Esophagus muscularis mucosa (tissue), 4 donors: Measurements from ENCODE around the gene SVOPL. TPM values are rescaled to one million over a fixed set of nuclear protein-coding genes. Genes with fewer than 3 reads are reported as not detected.
A peak's percentile ranks its signal among the peaks of the same experiment; 100 is the strongest.

Source experiments
- DNase-seq: peaks from one replicate; pipeline ENCODE4 v3.0.0-alpha.2; 2017; ENCODE audit errors: extremely low spot score
- H3K27ac ChIP-seq, 4 donors: fragments of 200-600 bp; sonication (generic); replicated peaks in 1 of 4; 1 replicate in 3 of 4; 2 replicates in 1 of 4; pipeline ENCODE4 v1.5.1; 2016 to 2019; ENCODE audit warnings: mild to moderate bottlenecking in 1 of 4
- H3K27me3 ChIP-seq, 4 donors: fragments of 200-600 bp; sonication (generic); one replicate each; pipeline versions ENCODE4 v1.5.1 to v1.6.0; 2016 to 2019
- H3K36me3 ChIP-seq, 4 donors: fragments of 200-600 bp; sonication (generic); one replicate each; pipeline ENCODE4 v1.5.1; 2016 to 2019
- H3K4me1 ChIP-seq, 4 donors: fragments of 200-600 bp; sonication (generic); one replicate each; pipeline ENCODE4 v1.5.1; 2016 to 2019
- H3K4me3 ChIP-seq, 4 donors: fragments of 200-600 bp; sonication (generic); 1 replicate in 2 of 4; 2 replicates in 2 of 4; pipeline ENCODE4 v1.5.1; 2016 to 2019; ENCODE audit warnings: mild to moderate bottlenecking in 4 of 4, moderate library complexity in 1 of 4
- H3K9me3 ChIP-seq, 4 donors: fragments of 200-600 bp; sonication (generic); 1 replicate in 3 of 4; 2 replicates in 1 of 4; pipeline ENCODE4 v1.5.1; 2016 to 2019
- CTCF ChIP-seq, 3 experiments: fragments of 200-600 bp in 2 of 3; fragments of 450-650 bp in 1 of 3; sonication (generic) in 2 of 3; IDR thresholded peaks; one replicate each; pipeline ENCODE4 v1.5.1; 2017 to 2019; ENCODE audit warnings: antibody characterized with exemption in 3 of 3, mild to moderate bottlenecking in 2 of 3, moderate library complexity in 1 of 3
- EP300 ChIP-seq: sonication (generic); formaldehyde crosslinking; IDR thresholded peaks from one replicate; pipeline ENCODE4 v1.6.1; 2017; ENCODE audit warnings: antibody characterized with exemption
- POLR2A ChIP-seq: fragments of 450-650 bp; IDR thresholded peaks from one replicate; pipeline ENCODE4 v1.6.1; 2017; ENCODE audit warnings: antibody characterized with exemption, moderate library complexity, mild to moderate bottlenecking, low read depth
- POLR2AphosphoS5 ChIP-seq, 2 donors: sonication (generic); formaldehyde crosslinking; IDR thresholded peaks; one replicate each; pipeline ENCODE4 v1.6.1; 2017; ENCODE audit warnings: antibody characterized with exemption in 2 of 2
- WGBS: methylation state at CpG from one replicate; pipeline ENCODE4 v1.1.5; 2018; 5-methylcytosine and 5-hydroxymethylcytosine counted together
- intact Hi-C: fragments of 100-400 bp; cut with DNase I; formaldehyde crosslinking; loops from one replicate; pipeline ENCODE4 v1.15.1; 2023
- total RNA-seq, 4 donors: library from RNA; depleted of rRNA; stranded (reverse); fragments of >200 nt; gene quantifications; one replicate each; pipeline versions ENCODE4 v1.1.0 to v1.2.1, GENCODE V29; 2016

The SVOPL gene
- total RNA-seq, 4 donors from 2014 or later: not detected

GRCh38 chr7:138565451-138566114, 135.6 kb downstream of the SVOPL start:
- no peak for DNase-seq
- Histone ChIP-seq H3K9me3 (peaks cover 0 to 31% (median 24%) of the 10 kb centered on the region in 4 donors), H3K36me3 (peaks cover 26 to 95% (median 73%) of the 10 kb centered on the region in 4 donors), H3K27ac (no peak overlapping the region), H3K4me3 (no peak overlapping the region), H3K4me1 (no peaks in the 10 kb centered on the region), H3K27me3 (no peaks in the 10 kb centered on the region)
- TF ChIP-seq POLR2A: no peak
- TF ChIP-seq POLR2AphosphoS5 (IDR thresholded peaks at IDR 0.05): no peak
- no peak for TF ChIP-seq EP300
- no peak for TF ChIP-seq CTCF (IDR thresholded peaks at IDR 0.05)
- 96% methylated on average over 5 of the region's 8 CpGs for WGBS
- intact Hi-C loops: no loop called here

GRCh38 chr7:138565071-138565450, 136.1 kb downstream of the SVOPL start:
- Histone ChIP-seq H3K4me1 (no peaks in the 10 kb centered on the region), H3K27ac (no peak overlapping the region), H3K27me3 (no peaks in the 10 kb centered on the region), H3K36me3 (peaks cover 26 to 97% (median 76%) of the 10 kb centered on the region in 4 donors), H3K4me3 (no peak overlapping the region), H3K9me3 (peaks cover 0 to 31% (median 24%) of the 10 kb centered on the region in 4 donors)
- no peak for DNase-seq
- WGBS: 97% methylated on average over 8 of the region's 8 CpGs
- TF ChIP-seq EP300 (no peak), POLR2AphosphoS5 (IDR thresholded peaks at IDR 0.05) (no peak), POLR2A (no peak), CTCF (IDR thresholded peaks at IDR 0.05) (no peak)
- intact Hi-C loops: no loop called here

GRCh38 chr7:138564365-138564764, 136.8 kb downstream of the SVOPL start:
- no peak for DNase-seq
- WGBS: 86% methylated on average over 5 of the region's 5 CpGs
- H3K4me3 ChIP-seq: peak overlapping the region in 1 of 4 donors; percentile 29
- H3K36me3 ChIP-seq: peaks cover 26 to 97% (median 79%) of the 10 kb centered on the region in 4 donors
- TF ChIP-seq POLR2AphosphoS5 (IDR thresholded peaks at IDR 0.05) (no peak), POLR2A (no peak), CTCF (IDR thresholded peaks at IDR 0.05) (no peak), EP300 (no peak)
- H3K4me1 ChIP-seq: no peaks in the 10 kb centered on the region
- H3K27ac ChIP-seq: peak overlapping the region in 1 of 4 donors; percentile 15
- intact Hi-C loops: no loop called here
- H3K27me3 ChIP-seq: no peaks in the 10 kb centered on the region
- peaks cover 0 to 31% (median 24%) of the 10 kb centered on the region in 4 donors for H3K9me3 ChIP-seq

GRCh38 chr7:138563808-138564207, 137.4 kb downstream of the SVOPL start:
- intact Hi-C loops: no loop called here
- 88% methylated on average over 4 of the region's 4 CpGs for WGBS
- Histone ChIP-seq H3K4me1 (no peaks in the 10 kb centered on the region), H3K4me3 (peak overlapping the region in 1 of 4 donors; percentile 29), H3K9me3 (peaks cover 0 to 32% (median 24%) of the 10 kb centered on the region in 4 donors), H3K27ac (peak overlapping the region in 1 of 4 donors; percentile 15), H3K27me3 (no peaks in the 10 kb centered on the region), H3K36me3 (peaks cover 30 to 97% (median 82%) of the 10 kb centered on the region in 4 donors)
- TF ChIP-seq CTCF (IDR thresholded peaks at IDR 0.05): no peak
- no peak for TF ChIP-seq POLR2A
- no peak for TF ChIP-seq EP300
- no peak for TF ChIP-seq POLR2AphosphoS5 (IDR thresholded peaks at IDR 0.05)
- no peak for DNase-seq
